ENCODE results near the gene HHAT.
A peak's percentile ranks its signal among the peaks of the same experiment; 100 is the strongest.

Gene HHAT

DNA sequence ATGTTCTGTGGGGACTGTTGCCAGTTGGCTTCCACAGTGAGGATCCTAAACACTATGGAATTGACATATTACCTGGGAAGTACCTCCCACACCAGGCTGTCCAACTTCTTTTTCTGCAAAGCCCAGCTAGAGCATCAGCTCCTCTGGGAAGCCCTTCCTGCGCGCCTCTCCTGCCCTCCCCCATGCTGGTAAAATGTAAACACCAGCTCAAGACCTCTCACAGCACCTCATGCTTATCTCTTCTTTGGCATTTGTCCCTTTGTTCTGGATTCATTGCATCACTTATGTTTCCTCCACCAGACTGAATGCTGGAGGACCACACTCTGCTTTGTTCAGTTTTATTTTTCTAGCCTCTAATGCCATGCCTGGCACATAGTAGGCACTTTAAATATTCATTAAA lies 172.1 kb downstream of the HHAT start:
- DNase-seq, result no peak

DNA sequence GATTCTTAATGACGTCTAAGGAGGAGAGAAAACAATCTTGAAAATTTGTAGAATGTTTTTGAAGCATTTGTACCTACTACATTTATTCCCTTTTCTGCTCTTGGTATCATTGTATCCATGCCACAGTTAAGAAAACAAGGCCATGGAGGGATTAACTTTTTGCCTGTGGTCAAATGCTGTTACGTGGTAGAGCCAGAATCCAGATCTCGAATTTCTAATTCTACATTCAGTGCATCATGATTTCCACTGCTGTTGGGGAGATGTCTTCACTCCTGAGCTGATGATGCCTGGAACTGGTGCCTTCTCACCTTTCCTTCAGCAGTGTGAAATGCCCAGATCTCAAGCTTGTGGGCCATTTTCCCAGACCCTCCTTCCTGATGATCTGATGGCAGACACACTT lies 175.6 kb downstream of the HHAT start:
- DNase-seq, result no peak

DNA sequence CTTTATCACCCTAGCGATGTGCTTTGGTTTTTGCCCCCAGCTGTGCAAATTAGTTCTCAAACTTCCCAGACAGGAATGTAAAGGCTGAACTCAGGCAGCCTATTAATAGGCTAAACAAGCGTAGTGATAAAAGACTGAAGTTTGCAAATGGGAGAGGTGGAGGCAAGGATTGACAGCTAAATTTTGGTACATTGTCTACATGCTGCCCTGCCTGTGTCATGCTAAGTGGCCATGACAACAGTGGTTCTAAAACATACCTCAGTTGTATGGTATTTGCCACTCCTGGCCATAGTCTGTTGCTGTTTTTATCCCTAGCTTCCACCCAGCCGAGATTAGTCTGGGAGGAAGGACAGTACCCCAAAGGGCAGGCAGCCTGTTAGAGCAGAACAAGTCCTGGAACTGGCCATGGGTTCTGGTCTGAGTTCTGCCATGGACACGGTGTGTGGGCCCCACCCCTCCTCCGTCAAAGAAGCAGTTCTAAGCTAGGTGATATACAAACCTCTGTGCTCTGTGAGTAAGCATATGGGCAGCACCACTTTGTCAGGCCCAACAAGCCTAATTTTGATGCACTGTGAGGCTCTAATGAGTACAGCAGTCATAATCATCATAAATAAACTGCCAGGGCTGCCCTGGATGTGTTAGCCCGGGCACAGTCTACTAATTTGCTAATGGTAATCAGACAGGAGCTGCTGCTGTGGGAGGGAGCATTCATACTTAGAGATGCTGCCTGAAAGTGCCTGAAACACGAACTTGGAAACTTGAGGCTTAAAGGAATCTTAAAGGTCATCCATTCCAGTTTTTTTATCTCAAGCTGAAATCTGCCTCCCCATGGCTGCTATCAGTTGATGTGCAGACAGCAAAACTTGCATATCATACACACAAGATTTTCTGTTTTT lies 177.1 kb downstream of the HHAT start:
- no peak for DNase-seq

DNA sequence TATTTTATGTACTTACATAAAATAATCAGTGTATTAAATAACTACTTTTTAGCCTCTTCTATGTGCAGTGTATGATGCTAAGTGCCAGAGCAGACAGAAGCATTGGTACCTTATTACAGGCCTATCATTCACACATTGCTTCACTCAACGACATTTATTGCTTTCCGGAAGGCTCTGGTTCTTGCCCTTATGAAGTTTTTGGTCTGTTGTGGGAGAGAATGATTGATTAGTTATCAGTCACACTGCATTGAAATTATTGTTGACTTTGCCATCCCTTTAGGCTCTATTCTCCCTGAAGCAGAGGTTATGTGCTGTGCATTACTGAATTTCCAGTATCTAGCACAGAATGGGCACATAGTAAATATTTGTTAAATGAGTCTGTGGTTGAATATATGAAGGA lies 178.0 kb downstream of the HHAT start:
- no peak for DNase-seq

DNA sequence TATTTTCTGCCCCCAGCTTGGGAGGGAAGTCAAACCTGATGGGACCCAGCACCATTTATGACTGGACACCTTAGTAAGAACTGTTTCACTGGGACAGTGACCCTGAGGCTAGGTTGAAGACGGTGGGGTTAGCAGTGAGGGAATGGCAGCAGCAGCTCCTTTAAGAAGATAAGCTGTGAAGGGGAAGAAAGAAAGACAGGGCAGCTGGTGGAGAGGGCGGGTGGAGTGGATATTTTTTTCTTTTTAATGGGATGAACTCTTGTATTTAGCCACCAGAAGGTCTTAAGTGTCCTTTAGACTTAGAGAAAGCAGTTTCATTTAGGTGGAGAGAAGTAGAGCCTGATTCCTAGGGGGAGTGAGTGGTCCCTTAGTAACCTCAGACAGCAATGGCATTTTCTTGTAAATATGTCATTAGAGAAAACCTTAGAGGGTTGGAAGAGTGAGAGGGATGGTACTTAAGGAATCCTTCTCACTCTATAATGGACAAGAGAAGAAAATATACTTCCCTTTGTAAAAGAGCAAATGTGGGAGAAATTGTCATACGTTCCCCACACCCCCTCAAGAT lies 187.5 kb downstream of the HHAT start:
- DNase-seq, result no peak

DNA sequence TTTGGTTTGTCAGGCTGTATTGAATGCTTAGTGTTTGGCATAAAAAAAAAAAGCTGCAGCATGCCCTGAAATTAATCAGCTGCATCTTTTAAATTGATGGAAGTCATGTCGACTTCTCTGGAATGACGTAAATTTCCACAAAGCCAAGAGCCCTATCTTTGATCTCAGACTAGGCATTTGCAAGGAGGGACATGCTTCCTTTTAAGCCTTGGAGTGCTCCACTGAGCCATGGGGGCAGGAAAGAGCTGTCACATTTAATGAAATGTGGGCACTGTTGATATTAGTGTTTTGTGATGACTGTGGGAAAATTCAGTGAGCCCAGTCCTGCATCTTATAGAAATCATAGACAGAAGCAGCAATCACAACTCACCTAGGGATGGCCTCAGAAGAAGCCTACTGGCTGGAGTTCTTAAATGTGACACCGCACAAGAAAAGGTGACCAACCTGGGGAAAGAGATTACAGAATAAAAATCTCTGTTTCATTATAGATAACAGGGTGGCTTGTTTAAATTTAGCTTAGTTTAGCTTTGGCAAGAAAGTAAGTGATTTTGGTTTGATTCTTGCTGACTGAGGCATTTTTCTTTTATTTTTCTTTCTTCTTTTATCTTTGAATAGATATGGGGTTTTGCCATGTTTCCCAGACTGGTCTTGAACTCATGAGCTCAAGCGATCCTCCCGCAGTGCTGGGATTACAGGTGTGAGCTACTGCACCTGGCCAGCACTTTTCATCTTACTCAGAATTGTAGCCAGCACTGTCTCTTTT lies 188.2 kb downstream of the HHAT start:
- DNase-seq, result no peak

DNA sequence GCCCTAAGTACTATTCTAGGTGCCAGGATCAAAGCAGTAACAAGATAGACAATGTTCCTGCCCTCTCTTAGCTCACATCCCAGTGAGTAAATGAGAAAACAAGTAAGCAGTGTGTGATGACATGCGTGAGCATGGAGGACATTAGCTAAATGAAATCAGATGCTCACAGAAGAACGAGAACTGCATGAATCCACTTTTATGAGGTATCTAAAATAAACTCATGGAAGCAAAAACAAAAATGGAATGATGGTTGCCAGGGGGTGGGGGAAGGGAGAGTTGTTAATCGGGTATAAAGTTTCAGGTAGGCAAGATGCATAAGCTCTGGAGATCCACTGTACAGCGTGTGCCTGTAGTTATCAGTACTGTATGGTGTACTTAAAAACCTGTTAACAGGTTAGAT lies 195.1 kb downstream of the HHAT start:
- DNase-seq, result no peak

DNA sequence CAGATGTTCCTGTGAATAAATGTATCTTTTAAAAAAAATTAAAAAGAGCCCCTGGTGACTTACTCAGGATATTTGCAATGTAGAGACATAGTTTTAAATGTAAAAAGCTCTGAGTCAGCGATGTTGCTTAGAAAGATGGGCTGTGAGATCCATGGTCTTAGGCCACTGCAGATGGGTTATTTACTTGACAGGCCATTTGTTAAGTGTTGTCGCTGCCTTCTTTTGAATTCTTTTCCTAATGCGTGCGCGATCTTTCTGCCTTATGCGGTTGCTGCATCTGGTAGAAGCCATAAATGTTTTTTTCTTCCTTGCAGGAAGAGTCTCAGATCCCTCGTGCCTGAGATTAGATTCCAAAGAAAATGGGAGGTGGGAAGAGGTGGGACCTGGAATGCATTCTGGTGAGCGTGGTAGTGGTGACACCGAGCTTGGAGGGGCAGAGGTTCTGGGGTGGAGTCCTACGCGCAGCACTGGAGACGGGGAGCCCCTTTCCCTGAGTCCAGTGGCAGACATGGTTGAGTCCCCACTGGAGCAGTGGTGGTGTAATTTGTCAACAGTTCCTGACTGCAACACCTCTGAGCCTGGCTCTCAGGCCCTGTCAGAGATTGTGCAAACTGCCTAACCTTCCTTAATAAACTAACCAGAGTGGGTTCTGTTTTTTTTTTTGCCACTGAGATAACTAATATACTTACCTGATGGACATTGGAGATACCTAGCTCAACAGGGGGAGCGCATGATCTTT lies 197.2 kb downstream of the HHAT start:
- DNase-seq, result no peak

DNA sequence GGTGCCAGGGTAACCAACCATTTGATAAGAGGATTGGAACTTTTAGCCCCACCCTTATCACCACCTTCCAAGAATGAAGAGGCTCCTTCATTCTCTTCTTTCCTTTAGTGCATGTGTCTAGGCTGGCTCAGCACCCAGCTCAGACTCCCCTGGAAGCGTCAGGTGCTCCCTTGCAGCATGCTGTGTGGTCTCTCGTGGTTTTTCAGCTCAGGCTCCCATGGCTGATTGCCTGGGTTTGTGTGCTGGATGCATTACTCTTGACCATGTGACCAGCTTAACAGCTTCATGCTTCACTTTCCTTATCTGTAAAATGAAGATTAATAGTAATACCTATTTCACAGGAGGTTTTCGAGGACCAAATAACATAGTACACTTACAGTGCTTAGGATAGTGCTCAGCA lies 198.4 kb downstream of the HHAT start:
- DNase-seq, result no peak

DNA sequence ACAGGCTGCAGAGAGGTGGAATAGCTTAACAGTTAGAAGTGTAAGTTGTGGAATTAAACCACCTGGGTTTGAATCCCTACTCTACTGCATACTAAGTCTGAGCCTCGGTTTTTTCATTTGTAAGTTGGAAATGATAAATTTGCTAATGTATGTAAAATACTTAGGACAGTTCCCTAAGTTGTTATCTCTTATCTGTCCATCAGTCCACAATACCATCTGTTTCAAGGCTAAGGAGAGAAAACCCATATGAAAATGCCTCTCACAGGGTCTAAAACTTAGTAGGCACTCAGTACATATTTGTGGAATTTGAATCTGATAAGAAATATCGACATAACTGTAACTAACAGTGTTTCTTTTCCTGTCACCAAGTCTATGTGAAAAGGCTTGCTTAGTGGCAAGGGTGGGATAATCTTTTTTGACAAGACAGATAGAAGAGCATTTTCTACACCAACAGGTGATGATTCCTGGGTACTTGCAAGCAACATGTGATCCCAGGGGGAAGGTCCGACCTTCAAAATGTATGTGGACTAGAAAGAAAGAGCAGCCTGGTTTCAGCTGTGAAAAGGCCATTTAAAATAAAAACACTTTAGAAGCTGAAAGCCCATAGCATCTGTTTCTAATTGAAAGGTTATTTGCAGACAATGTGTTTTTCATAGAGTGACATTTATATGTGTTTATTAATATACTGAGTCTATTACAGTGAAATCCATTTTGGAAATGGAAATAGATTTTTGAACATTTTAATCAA lies 202.9 kb downstream of the HHAT start:
- no peak for DNase-seq

DNA sequence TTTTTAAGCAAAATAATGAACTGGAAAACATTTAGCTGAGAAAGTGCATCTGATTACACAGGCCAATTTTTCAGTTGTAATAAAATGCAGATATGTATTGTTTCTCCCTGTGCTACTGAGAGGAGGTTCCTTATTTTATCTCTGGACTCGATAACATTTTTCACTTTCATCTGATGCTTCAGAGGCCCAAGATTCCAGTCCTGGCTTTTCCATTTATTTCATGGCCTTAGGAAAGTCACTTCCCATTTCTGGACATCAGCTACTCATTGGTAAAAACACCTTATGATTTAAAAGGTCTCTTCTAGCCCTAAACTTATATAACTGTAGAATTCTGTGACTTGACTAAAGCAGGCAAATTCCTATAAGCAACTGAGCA lies 203.5 kb downstream of the HHAT start:
- DNase-seq, result no peak

DNA sequence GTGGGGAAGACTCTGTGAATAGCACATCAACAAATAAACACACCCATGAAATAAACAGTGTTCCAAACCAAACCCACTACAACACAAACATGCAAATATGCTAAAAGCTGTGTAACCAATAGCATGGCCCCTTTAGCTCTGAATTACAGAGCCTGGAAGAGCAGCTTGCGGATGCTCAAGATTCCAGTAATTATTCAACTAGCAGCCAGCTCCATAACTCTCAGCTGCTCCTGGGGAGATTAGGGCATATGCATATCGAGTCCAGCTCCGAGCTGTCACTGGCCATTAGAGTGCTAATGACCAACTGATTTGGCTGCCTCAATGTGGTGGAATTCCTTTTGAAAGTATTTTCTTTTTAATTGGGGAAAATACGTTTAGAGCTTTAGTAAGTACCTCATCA lies 207.1 kb downstream of the HHAT start:
- no peak for DNase-seq

DNA sequence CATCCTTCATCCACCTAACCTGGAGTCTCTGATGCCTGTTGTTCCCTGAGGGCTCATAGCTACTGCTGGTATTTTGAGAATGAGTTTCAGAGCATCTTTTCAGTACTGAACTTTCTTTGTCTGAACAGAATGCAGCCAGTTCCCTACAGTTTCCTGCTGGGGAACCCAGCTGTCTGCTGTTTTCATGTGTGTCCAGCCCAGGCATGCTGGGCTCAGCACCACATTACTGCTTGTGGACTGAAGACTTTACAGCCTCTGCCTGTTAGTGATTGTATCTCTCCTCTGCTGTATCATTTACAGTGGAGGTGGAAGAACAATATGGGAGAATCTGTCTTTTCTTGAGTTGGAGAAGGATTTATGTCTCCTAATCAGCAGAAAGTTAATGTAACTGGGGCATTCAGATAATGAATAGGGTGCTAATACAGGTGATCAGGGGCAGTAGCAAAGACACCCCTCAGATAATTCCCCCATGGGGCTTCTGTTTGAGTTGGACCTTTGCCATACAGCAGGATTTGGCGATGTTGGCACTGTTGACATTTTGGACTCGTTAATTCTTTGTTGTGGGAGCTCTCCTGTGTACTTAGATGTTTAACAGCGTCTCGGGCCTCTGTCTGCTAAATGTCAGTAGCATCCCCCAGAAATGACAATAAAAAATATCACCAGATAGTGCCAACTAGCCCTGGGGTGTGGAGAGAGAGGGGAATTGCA lies 207.7 kb downstream of the HHAT start:
- no peak for DNase-seq

DNA sequence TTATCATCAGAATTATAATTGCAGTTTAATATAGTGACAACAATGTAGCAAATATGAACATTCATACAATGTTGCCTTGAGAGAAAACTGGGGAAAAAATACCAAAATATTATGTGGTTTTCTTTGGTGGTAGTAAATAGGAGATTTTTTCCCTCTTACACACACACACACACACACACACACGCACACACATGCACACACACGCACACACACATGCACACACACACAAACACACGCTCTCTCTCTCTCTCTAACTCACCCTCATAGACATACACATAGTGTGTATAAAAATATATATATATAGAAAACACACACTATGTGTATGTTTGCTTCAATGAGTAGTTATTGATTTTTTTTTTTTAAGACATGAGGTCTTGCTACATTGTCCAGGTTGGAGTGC lies 211.6 kb downstream of the HHAT start:
- no peak for DNase-seq

DNA sequence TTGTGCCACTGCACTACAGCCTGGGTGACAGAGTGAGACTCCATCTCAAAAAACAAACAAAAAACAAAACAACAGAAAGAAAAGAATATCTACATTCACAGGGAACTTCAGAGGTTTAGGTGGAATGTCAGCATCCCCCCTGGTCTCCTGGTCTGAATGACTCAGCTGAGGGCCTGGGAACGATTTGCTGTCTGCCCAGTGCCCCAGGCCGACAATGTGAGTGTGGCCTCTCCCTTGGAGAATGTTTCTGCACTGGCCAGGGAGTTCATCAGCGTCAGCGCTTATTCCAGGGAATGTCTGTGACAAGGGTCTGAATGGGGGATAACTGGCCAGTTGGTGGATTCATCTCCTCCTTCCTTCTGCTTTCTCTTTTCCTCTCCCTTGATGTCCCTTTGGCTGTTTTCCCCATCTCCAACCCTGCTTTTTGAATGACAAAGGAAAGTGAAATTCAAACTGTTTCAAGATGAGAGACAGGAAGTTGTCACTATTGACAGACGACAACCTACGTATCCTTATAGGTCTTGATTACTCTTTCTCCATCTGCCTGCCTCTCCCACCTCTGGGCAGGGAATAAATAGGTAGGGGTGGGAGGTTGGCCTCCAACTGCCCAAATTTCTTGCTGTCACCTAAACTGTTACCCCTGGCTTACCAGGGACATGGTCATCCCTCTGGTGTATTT lies 213.1 kb downstream of the HHAT start:
- no peak for DNase-seq

DNA sequence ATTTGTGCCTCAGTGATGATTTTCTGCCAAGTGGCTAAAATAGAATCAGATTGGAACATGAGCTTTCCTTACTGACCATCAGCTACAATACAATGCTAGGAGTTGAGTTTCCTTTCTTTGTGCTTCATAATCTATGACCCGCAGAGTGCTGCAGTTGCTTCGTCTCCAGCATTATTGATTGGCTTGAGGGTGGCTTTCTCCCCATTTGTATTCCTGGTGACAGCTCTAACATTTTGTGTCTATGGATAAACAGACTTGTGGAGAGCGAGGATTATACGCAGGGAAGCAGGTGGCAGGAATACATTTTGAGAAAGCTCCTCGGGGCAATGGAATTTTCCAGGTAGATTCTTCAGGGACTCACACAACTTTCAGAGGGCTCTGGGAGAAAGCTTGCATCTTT lies 223.2 kb downstream of the HHAT start:
- no peak for DNase-seq

DNA sequence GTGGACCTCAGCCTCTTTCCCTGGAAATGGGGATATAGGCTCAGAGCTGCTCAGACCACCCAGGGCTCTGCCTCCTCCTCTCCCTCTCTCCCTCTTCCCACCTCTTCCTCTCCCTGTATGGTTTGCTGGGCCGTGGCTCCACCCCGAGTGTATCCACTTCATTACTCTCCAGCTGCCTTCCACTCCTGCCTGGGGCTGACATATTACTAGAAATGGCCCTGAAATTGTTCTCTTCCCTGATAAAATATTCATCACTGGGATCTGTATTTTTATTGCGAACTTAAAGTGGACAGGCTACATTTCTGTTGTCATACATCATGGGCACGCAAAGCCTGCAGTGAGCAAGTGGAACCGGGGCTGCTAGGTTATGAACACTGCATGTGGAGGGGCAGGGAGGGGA lies 225.0 kb downstream of the HHAT start:
- no peak for DNase-seq

DNA sequence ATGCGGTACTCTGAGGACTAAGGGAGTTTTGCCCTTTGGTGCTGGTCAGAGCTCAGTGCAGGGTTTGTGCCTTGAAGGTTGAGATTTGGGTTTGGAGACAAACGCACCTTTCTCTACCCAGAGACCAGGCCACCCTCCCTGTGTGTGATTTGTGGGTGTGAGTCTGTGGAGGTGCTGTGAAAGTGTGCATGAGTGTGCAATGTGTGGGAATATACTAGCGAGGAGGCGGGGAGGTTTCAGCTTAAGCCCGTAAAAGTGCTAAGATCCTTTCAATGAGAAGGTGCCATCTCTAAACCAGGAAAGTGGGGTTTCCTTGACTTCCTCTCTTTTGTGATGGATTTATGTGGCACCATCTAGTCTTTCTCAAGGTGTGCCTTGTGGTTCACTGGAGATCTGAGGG lies 225.7 kb downstream of the HHAT start:
- no peak for DNase-seq

DNA sequence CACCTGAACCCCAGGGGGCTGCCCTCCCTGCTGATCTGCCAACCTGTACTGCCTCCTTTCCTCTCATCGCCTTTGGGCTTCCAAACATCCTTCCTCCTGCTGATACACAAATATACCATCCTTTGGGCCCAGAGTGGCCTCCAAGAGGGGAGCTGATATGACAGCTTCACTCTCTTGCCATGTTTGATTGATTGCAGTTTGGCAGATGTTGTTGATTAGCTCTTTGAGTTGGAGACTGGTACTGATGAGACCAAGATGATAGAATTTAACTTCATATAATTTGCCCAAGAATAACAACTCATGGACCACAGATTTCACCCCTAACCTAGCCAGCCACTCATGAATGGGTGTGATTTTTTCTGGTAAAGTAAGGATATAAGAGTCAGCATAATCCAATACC lies 227.8 kb downstream of the HHAT start:
- no peak for DNase-seq

DNA sequence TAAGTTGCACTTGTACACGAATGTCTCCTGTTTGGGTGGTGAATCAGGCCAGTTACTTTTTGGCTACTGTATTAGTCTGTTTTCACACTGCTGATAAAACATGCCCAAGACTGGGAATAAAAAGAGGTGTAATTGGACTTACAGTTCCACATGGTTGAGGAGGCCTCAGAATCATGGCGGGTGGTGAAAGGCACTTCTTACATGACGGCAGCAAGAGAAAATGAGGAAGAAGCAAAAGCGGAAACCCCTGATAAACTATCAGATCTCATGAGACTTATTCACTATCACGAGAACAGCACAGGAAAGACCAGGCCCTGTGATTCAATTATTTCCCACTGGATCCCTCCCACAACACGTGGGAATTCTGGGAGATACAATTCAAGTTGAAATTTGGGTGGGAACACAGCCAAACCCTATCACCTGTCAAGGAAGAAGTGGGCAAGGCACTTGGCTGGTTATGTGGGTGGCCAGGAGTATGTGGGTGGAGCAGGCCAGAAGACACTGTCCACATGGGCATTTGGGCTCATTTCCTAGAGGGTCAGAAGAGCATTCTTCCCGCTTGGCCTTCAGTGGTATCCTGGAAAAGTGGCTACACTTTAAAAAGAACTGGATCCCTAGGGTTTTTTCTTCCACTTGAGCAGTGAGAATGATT lies 228.8 kb downstream of the HHAT start:
- DNase-seq, result peak; percentile 93

DNA sequence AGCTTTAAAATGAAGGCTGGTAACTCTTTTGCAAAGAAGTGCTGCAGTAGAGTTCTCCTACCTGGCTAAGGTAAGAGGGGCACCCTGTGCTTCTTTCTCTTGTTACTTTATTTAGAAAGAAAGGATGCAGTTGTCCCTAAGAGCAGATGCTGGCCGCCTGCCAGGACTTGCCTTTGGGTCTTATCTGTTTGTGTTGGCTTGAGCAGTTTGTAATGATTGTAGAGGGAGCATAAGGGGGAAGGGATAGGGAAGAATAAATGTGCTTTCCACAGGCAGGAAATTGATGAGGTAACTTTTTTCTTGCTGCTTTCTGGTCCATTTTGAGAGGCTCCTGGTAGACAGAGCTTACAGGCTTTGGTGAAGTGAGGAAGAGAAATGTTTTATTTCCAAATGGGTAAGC lies 229.6 kb downstream of the HHAT start:
- DNase-seq, result peak; percentile 94

Measured in OCI-M1 (cell line).